ENCODE data around the gene IKBKE.
A peak's percentile ranks its signal among the peaks of the same experiment; 100 is the strongest.

Gene IKBKE

DNA sequence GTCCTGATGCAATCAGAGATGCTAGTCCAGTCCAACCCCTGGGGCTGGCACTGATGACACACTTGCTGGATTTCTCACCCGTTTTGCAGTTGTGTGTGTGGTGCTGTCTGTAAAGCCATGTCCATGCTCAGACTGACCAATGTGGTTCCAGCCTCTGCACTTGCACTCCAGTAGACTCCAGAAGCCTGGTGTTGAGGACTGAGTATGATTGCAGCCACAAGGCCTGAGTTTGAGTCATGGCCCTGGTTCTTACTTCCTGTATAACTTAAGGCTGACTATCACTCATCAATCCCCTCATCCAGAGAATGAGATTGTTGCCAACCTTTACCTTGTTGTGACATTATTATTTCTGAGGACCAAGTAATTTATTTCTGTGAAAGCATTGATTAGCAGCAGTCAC, 34.8 kb upstream of the IKBKE start:
- TF ChIP-seq, protein P1, sequence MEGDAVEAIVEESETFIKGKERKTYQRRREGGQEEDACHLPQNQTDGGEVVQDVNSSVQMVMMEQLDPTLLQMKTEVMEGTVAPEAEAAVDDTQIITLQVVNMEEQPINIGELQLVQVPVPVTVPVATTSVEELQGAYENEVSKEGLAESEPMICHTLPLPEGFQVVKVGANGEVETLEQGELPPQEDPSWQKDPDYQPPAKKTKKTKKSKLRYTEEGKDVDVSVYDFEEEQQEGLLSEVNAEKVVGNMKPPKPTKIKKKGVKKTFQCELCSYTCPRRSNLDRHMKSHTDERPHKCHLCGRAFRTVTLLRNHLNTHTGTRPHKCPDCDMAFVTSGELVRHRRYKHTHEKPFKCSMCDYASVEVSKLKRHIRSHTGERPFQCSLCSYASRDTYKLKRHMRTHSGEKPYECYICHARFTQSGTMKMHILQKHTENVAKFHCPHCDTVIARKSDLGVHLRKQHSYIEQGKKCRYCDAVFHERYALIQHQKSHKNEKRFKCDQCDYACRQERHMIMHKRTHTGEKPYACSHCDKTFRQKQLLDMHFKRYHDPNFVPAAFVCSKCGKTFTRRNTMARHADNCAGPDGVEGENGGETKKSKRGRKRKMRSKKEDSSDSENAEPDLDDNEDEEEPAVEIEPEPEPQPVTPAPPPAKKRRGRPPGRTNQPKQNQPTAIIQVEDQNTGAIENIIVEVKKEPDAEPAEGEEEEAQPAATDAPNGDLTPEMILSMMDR (IDR thresholded peaks at IDR 0.05; ENCODE audit: insufficient read depth, low read depth, low read length, missing control alignments), result no peak
- H3K4me3 ChIP-seq (ENCODE audit: low read depth, low read length), result no peak overlapping the region
- peak; percentile 6 for DNase-seq (ENCODE audit: low read depth)

DNA sequence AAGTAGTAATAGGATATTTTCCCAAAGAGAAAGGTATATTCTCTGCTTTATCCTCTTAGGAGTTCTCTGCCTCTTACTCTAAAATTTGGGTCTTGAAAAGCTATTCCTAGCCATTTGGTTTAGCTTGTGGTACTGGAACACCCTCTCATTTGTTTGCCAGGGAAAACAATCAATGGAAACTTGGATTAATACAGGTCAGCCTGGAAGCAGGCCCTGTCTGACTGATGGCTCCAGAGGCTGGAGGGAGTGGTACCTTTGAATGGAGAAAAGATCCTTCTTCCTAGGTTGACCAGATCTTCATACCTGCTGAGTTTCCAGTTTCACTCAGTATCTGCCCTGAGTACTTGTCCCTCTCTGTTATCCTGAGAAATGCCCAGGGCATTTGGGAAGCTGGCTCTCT, 31.7 kb upstream of the IKBKE start:
- no peak overlapping the region for H3K4me3 ChIP-seq (ENCODE audit: low read depth, low read length)
- TF ChIP-seq, protein P1 (IDR thresholded peaks at IDR 0.05; ENCODE audit: insufficient read depth, low read depth, low read length, missing control alignments), result no peak
- no peak for DNase-seq (ENCODE audit: low read depth)

DNA sequence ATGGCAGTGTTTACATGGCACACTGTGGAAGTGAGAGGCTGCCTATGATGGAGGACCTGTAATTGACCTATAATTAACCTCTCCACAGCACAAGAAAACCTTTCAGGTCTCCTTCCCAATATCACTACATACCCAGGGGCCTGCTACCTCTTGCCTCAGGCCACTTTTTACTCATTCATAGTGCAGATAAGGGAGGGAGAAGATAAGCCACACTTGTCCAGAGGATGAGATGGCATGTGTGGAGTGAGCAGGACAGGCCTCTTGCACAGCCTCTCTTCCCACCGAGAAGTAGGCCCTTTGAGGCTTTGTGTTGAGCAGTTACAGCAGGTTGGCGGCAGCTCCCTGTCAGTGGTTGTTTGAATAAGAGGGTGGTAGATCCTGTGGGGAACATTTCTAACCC, 31.1 kb upstream of the IKBKE start:
- no peak for DNase-seq (ENCODE audit: low read depth)
- TF ChIP-seq, protein P1 (IDR thresholded peaks at IDR 0.05; ENCODE audit: insufficient read depth, low read depth, low read length, missing control alignments), result no peak

DNA sequence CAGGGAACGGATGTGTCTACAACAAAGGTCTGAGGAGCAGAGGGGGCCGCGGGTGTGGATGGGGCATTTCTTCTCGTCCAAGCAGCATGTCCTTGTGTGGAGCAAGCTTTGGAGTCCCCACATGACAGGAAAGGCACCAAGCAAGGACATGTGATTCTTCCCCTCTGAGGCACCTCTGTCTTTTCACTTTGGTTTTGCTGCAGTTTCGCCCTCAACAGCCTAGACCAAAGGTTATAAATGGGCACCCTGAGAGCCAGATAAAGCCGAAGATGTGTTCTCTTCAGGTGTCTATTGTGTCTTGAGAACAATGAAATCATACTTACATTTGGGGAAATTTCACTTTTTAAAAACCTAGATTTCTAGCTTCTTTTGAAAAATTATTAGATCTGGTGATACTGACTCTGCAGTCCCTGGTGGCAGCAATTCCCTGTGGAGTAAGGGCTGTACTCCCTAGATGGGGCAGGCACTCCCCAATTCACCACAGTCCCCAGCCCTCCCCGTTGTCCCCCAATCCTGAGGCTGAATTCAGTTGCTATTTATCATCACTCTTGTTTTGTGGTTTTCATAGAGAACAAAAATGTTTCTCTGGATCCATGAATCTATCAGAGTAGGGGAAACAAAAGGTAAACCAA, 28.8 kb upstream of the IKBKE start:
- TF ChIP-seq, protein P1 (IDR thresholded peaks at IDR 0.05; ENCODE audit: insufficient read depth, low read depth, low read length, missing control alignments), result no peak
- DNase-seq (ENCODE audit: low read depth), result no peak
- H3K4me3 ChIP-seq (ENCODE audit: low read depth, low read length), result no peak overlapping the region

More for the DNA sequence above, 31.1 kb upstream of the IKBKE start:
- H3K4me3 ChIP-seq (ENCODE audit: low read depth, low read length), result no peak overlapping the region

DNA sequence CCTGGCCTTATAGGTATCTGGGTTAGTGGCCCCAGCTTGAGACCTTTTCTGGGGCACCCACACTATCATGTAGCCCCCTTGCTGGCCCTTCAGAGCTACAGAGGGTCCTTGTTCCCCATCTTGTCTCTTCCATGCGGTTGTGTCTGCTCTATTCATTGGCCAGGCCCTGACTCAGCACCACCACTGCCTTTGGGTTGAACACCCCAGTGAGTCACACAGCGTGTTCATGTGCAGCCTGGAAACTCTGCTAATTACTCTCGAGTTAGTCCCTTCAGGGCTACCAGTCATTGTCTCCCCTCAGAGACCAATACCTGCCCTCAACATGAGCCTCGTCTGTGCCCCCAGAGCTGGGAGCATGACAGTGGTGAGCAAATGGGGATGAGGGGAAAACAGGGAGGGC, 28.2 kb upstream of the IKBKE start:
- DNase-seq (ENCODE audit: low read depth), result no peak

DNA sequence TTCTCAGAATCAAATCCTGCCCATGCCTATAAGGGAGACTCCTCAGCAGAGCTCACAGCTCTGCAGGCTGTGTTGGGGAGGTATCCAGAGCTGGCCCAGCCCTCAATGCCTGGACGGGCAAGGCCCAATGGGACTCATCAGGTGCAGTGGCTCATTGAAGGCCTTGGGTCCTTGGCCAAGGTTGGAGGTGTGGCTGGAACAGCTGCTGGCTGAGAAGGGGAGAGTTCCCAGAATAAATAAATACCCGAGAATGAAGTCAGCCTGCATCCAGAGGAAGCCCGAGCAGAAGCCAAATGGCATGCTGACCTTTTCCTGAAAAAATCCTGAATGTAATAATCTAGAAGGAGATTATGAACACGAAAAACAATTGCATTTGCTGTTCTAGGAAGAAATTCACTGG, 25.2 kb upstream of the IKBKE start:
- TF ChIP-seq, protein P1 (IDR thresholded peaks at IDR 0.05; ENCODE audit: insufficient read depth, low read depth, low read length, missing control alignments), result no peak
- H3K4me3 ChIP-seq (ENCODE audit: low read depth, low read length), result no peak overlapping the region
- DNase-seq (ENCODE audit: low read depth), result no peak

More for the DNA sequence above, 28.2 kb upstream of the IKBKE start:
- no peak overlapping the region for H3K4me3 ChIP-seq (ENCODE audit: low read depth, low read length)
- TF ChIP-seq, protein P1 (IDR thresholded peaks at IDR 0.05; ENCODE audit: insufficient read depth, low read depth, low read length, missing control alignments), result no peak

DNA sequence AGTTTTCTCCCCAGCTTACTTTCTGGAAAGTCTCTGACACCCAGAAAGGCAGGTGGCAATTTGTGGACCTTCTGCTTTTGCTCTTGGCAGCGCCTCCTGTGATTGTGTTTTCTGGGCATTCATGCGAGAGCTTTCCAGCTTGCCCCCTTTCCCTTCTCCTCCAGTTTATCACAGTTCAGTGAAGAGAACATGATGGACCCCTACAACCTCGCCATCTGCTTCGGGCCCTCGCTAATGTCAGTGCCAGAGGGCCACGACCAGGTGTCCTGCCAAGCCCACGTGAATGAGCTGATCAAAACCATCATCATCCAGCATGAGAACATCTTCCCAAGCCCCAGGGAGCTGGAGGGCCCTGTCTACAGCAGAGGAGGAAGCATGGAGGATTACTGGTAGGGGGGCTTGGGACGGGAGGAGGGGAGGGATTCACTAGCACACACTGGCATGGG, 24.3 kb upstream of the IKBKE start:
- TF ChIP-seq, protein P1 (IDR thresholded peaks at IDR 0.05; ENCODE audit: insufficient read depth, low read depth, low read length, missing control alignments), result no peak

More for the DNA sequence above, 24.3 kb upstream of the IKBKE start:
- DNase-seq (ENCODE audit: low read depth), result no peak
- no peak overlapping the region for H3K4me3 ChIP-seq (ENCODE audit: low read depth, low read length)

Measured in GM12865 (cell line).